Measurements from ENCODE around the gene TRAPPC2.

The TRAPPC2 gene

GRCh38 chrX:13692771-13693231 lies 41.6 kb downstream of the TRAPPC2 start:
- TF ChIP-seq, protein P1, sequence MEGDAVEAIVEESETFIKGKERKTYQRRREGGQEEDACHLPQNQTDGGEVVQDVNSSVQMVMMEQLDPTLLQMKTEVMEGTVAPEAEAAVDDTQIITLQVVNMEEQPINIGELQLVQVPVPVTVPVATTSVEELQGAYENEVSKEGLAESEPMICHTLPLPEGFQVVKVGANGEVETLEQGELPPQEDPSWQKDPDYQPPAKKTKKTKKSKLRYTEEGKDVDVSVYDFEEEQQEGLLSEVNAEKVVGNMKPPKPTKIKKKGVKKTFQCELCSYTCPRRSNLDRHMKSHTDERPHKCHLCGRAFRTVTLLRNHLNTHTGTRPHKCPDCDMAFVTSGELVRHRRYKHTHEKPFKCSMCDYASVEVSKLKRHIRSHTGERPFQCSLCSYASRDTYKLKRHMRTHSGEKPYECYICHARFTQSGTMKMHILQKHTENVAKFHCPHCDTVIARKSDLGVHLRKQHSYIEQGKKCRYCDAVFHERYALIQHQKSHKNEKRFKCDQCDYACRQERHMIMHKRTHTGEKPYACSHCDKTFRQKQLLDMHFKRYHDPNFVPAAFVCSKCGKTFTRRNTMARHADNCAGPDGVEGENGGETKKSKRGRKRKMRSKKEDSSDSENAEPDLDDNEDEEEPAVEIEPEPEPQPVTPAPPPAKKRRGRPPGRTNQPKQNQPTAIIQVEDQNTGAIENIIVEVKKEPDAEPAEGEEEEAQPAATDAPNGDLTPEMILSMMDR (IDR thresholded peaks at IDR 0.05): no peak
- Histone ChIP-seq H3K79me2 (peaks cover 39% of the 10 kb centered on the region), H3K9ac (no peak overlapping the region), H3K27me3 (ENCODE audit: control insufficient read depth, insufficient read depth, low read length) (no peaks in the 10 kb centered on the region), H3K27ac (no peak overlapping the region), H3K4me2 (ENCODE audit: low read length) (peak overlapping the region; percentile 35), H2AFZ (no peak overlapping the region), H3K9me3 (ENCODE audit: control insufficient read depth, low read length) (no peaks in the 10 kb centered on the region), H3K36me3 (ENCODE audit: control insufficient read depth, insufficient read depth, low read length) (no peaks in the 10 kb centered on the region), H3K4me1 (peaks cover 2% of the 10 kb centered on the region), H3K4me3 (ENCODE audit: low read depth, low read length) (no peak overlapping the region)

DNA sequence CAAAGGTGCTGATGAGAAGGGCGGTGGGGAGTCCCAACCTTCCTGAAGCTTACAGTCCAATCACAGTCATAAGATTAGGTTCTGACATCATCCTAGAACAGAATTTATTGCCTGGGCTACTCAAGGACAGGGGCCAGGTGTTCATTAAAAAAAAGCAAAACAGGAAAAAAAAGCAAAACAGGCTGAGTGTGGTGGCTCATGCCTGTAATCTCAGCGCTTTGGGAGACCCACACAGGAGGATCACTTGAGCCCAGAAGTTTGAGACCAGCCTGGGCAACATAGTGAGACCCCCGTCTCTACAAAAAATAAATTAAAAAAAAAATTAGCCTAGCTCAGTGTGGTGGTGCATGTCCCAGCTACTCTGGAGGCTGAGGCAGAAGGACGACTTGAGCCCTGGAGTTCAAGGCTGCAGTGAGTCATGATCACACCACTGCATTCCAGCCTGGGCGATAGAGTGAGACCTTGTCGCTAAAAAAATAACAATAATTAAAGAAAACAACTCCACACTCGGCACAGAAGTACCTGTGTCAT lies 42.5 kb downstream of the TRAPPC2 start:
- H3K27me3 ChIP-seq (ENCODE audit: control insufficient read depth, insufficient read depth, low read length): no peaks in the 10 kb centered on the region
- H3K9me3 ChIP-seq (ENCODE audit: control insufficient read depth, low read length): no peaks in the 10 kb centered on the region
- H3K79me2 ChIP-seq: peaks cover 39% of the 10 kb centered on the region
- H3K27ac ChIP-seq: no peak overlapping the region
- H3K36me3 ChIP-seq (ENCODE audit: control insufficient read depth, insufficient read depth, low read length): no peaks in the 10 kb centered on the region
- H2AFZ ChIP-seq: no peak overlapping the region
- peaks cover 2% of the 10 kb centered on the region for H3K4me1 ChIP-seq
- no peak overlapping the region for H3K9ac ChIP-seq
- no peak overlapping the region for H3K4me2 ChIP-seq (ENCODE audit: low read length)
- no peak overlapping the region for H3K4me3 ChIP-seq (ENCODE audit: low read depth, low read length)
- TF ChIP-seq, protein P1 (IDR thresholded peaks at IDR 0.05): no peak

DNA sequence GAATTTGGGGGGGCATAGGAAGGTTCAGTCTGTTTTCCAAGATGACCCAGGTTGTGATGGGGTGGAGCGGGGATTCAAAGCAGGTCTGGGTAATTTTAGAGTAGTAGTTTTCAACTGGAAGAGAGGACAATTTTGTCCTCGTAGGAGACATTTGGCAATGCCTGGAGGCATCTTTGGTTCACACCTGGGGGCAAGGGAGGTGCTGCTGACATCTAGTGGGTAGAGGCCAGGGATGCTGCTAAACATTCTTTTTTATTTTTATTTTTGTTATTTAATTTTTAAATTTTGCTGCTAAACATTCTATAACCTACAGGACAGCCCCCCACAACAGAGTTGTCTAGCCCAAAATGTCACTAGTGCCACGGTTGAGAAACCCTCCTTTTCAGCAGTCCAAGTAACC lies 43.6 kb downstream of the TRAPPC2 start:
- Histone ChIP-seq H3K4me2 (ENCODE audit: low read length) (peak overlapping the region; percentile 80), H3K27me3 (ENCODE audit: control insufficient read depth, insufficient read depth, low read length) (no peaks in the 10 kb centered on the region), H3K4me3 (ENCODE audit: low read depth, low read length) (peak overlapping the region; percentile 91), H3K27ac (no peak overlapping the region), H2AFZ (no peak overlapping the region), H3K79me2 (peaks cover 35% of the 10 kb centered on the region), H3K9me3 (ENCODE audit: control insufficient read depth, low read length) (no peaks in the 10 kb centered on the region), H3K36me3 (ENCODE audit: control insufficient read depth, insufficient read depth, low read length) (no peaks in the 10 kb centered on the region), H3K9ac (no peak overlapping the region), H3K4me1 (peaks cover 2% of the 10 kb centered on the region)
- TF ChIP-seq, protein P1 (IDR thresholded peaks at IDR 0.05): peak; percentile 21

- no peaks in the 10 kb centered on the region for H3K36me3 ChIP-seq (ENCODE audit: control insufficient read depth, insufficient read depth, low read length)
- H2AFZ ChIP-seq: peak overlapping the region; percentile 76
- H3K9me3 ChIP-seq (ENCODE audit: control insufficient read depth, low read length): no peaks in the 10 kb centered on the region
- no peaks in the 10 kb centered on the region for H3K4me1 ChIP-seq
- TF ChIP-seq, protein P1 (IDR thresholded peaks at IDR 0.05): no peak
- H3K27me3 ChIP-seq (ENCODE audit: control insufficient read depth, insufficient read depth, low read length): no peaks in the 10 kb centered on the region
- H3K4me3 ChIP-seq (ENCODE audit: low read depth, low read length): peak overlapping the region; percentile 91
- H3K79me2 ChIP-seq: peaks cover 27% of the 10 kb centered on the region
- peak overlapping the region; percentile 80 for H3K4me2 ChIP-seq (ENCODE audit: low read length)
- peak overlapping the region; percentile 69 for H3K9ac ChIP-seq
- peak overlapping the region; percentile 95 for H3K27ac ChIP-seq
Observed at GRCh38 chrX:13689741-13690211, 44.6 kb downstream of the TRAPPC2 start.

Data from parathyroid adenoma (tissue), 2 donors.